Measurements from ENCODE around the gene TENM3. TPM values are rescaled to one million over a fixed set of nuclear protein-coding genes. Genes with fewer than 3 reads are reported as not detected.

The TENM3 gene
- polyA plus RNA-seq, 1 experiment = 9.2 TPM

DNA sequence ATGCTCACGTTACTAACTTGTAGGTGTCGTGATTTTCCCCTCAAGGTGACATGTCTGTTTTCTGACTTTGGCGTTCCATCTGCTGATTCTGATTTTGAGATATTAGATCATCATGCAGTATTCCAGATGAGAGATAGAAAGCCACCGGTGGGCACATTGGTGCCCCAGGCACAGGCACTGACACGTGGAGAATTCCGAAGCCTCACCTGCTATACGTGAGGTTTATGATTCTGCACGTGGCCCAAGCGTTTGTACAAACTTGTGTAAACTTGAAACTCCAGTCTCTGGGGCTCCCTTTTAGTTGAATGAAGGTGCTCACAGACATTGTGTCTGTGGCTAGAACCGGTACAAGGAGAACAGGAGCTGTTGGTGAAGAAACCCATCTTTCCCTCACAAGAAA lies 81.1 kb downstream of the TENM3 start:
- no peak for DNase-seq (ENCODE audit: low read depth)
- H3K4me3 ChIP-seq (ENCODE audit: low read depth, low read length) = no peak overlapping the region
- POLR2A ChIA-PET = no interaction called here
- CTCF ChIA-PET = interaction anchor here (0.6 kb wide), 1 partner anchor 7 kb away, joined by 3 read pairs; no protein-coding TSS in a partner anchor
- no peaks in the 10 kb centered on the region for H3K27me3 ChIP-seq (ENCODE audit: control insufficient read depth, insufficient read depth, low read length)
- H3K36me3 ChIP-seq (ENCODE audit: control insufficient read depth, insufficient read depth, low read length) = no peaks in the 10 kb centered on the region
- no peak for TF ChIP-seq CTCF (IDR thresholded peaks at IDR 0.05; ENCODE audit: insufficient read depth, low read depth, low read length)

DNA sequence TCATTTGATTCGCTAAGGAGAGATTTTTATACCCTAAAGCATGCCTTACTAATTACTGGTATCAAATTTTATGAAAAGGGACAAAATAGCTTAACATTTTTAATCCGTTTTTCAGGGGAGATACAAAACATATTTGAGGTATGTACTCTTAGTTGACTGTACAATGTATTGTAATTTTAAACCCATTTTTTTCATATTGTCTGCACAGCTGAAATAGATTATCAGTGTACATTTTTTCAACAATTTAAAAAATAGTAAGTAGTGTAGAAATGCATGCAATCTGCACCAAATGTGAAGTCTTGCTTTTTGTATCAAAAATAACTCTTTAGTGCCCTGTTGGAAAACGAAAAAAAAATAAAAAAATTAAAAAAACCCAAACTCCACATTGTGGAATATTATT lies 82.2 kb downstream of the TENM3 start:
- ChIA-PET POLR2A (no interaction called here), CTCF (no interaction called here)
- H3K36me3 ChIP-seq (ENCODE audit: control insufficient read depth, insufficient read depth, low read length) = no peaks in the 10 kb centered on the region
- no peaks in the 10 kb centered on the region for H3K27me3 ChIP-seq (ENCODE audit: control insufficient read depth, insufficient read depth, low read length)
- H3K4me3 ChIP-seq (ENCODE audit: low read depth, low read length) = no peak overlapping the region
- no peak for TF ChIP-seq CTCF (IDR thresholded peaks at IDR 0.05; ENCODE audit: insufficient read depth, low read depth, low read length)
- no peak for DNase-seq (ENCODE audit: low read depth)

GRCh38 chr4:182325848-182326255 lies 82.7 kb downstream of the TENM3 start:
- H3K27me3 ChIP-seq (ENCODE audit: control insufficient read depth, insufficient read depth, low read length) = no peaks in the 10 kb centered on the region
- DNase-seq (ENCODE audit: low read depth) = no peak
- no peak overlapping the region for H3K4me3 ChIP-seq (ENCODE audit: low read depth, low read length)
- ChIA-PET CTCF (interaction anchor here (0.5 kb wide), 1 partner anchor 179 kb away, joined by 3 read pairs; no protein-coding TSS in a partner anchor), POLR2A (no interaction called here)
- H3K36me3 ChIP-seq (ENCODE audit: control insufficient read depth, insufficient read depth, low read length) = no peaks in the 10 kb centered on the region
- no peak for TF ChIP-seq CTCF (IDR thresholded peaks at IDR 0.05; ENCODE audit: insufficient read depth, low read depth, low read length)

DNA sequence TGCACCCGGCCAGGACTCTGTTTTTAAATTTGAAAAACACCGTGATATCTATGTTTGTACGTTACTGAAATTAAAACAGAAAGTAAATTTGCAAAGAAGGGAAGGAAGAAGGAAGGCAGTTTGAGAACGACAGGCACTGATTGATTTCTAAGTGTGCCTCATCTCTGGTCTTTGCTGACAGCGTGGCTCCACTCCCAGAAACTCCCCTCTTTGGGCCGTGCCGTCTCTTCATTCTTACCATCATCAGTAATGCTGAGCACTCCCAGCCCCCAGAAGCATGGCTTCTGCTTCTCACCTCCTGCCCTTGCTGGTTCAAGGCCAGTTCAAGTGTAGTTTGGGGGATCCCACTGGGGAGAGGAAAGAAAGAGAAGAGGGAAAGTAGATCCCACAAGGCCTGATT lies 85.3 kb downstream of the TENM3 start:
- no peak for DNase-seq (ENCODE audit: low read depth)
- CTCF ChIA-PET = no interaction called here
- POLR2A ChIA-PET = no interaction called here
- Histone ChIP-seq H3K27me3 (ENCODE audit: control insufficient read depth, insufficient read depth, low read length) (no peaks in the 10 kb centered on the region), H3K4me3 (ENCODE audit: low read depth, low read length) (no peak overlapping the region), H3K36me3 (ENCODE audit: control insufficient read depth, insufficient read depth, low read length) (no peaks in the 10 kb centered on the region)
- TF ChIP-seq CTCF (IDR thresholded peaks at IDR 0.05; ENCODE audit: insufficient read depth, low read depth, low read length) = no peak

DNA sequence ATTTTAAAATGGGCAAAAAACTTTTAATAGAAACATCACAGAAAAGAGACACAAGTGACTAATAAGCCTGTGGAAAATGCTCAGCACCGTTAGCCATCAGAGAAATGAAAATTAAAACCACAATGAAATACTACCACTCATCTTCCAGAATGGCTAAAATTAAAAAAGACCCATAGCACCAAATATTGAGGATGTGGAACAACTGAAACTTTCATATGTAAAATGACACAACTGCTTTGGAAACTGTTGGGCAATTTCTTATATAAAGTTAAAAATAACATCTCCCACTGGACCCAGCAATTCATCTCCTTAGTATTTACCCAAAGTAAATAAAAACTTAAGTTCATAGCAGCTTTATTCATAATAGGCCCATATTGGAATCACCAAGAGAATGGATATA lies 94.2 kb downstream of the TENM3 start:
- no peak for DNase-seq (ENCODE audit: low read depth)
- POLR2A ChIA-PET = no interaction called here
- Histone ChIP-seq H3K27me3 (ENCODE audit: control insufficient read depth, insufficient read depth, low read length) (no peaks in the 10 kb centered on the region), H3K36me3 (ENCODE audit: control insufficient read depth, insufficient read depth, low read length) (no peaks in the 10 kb centered on the region; the same call in 1 of the 2 replicates), H3K4me3 (ENCODE audit: low read depth, low read length) (no peak overlapping the region)
- TF ChIP-seq CTCF (IDR thresholded peaks at IDR 0.05; ENCODE audit: insufficient read depth, low read depth, low read length) = no peak
- CTCF ChIA-PET = interaction anchor here (0.6 kb wide), 1 partner anchor 432 kb away, joined by 3 read pairs; no protein-coding TSS in a partner anchor

Measured in BJ (cell line).